HepG2 (cell line): Measurements from ENCODE around the gene GLYATL3. TPM values are rescaled to one million over a fixed set of nuclear protein-coding genes. Genes with fewer than 3 reads are reported as not detected.

Source experiments
- ATAC-seq: fragments of 200-7000 bp; cut with Tn5 transposase; 3 replicates; pipeline ENCODE4 v1.9.1; 2020; ENCODE audit warnings: mild to moderate bottlenecking, moderate library complexity
- BruUV-seq: library from RNA; stranded (reverse); fragments of 400-500 nt; replicated peaks from 2 replicates; lab custom pipeline; 2021; lab: Mats Ljungman, UMichigan
- CTCF ChIA-PET: fragments of 300-600 bp; formaldehyde crosslinking; extraction: SDS; loops from one replicate; lab custom pipeline; 2021; ENCODE audit warnings: low total read pairs, inconsistent platforms, low intra/inter-chr PET ratio; lab: Yijun Ruan, JAX
- POLR2A ChIA-PET: fragments of 350-600 bp; sonication (Branson Sonifier 250); formaldehyde crosslinking; loops from one replicate; lab custom pipeline; 2020; ENCODE audit warnings: antibody characterized with exemption, inconsistent platforms; lab: Yijun Ruan, JAX
- DNase-seq: peaks from one replicate; pipeline ENCODE4 v3.0.0-alpha.2; 2015; ENCODE audit warnings: low spot score
- FAIRE-seq: peaks from 3 replicates; lab custom pipeline; 2011; peaks lifted over from hg19 to GRCh38; lab: Jason Lieb, UNC
- H2AFZ ChIP-seq: one replicate; pipeline ENCODE4 v1.6.1; 2011; ENCODE audit warnings: low read length, inconsistent platforms
- H3K27ac ChIP-seq: fragments of 300-600 bp; 3 replicates; pipeline ENCODE4 v1.8.0; 2011; ENCODE audit warnings: mixed run types, mild to moderate bottlenecking, mixed read lengths, low read length, inconsistent platforms; ENCODE audit not compliant: insufficient read depth; ENCODE audit errors: extremely low read length
- H3K27me3 ChIP-seq, 2 experiments: fragments of 200-600 bp in 1 of 2; 2 replicates in 1 of 2; 3 replicates in 1 of 2; pipeline versions ENCODE4 v1.6.0 to v1.8.0; 2011; ENCODE audit warnings: low read length in 2 of 2, mild to moderate bottlenecking in 2 of 2, moderate library complexity in 2 of 2, inconsistent platforms in 1 of 2; ENCODE audit not compliant: insufficient read depth in 2 of 2, control insufficient read depth in 1 of 2
- H3K36me3 ChIP-seq, 2 experiments: fragments of 200-600 bp in 1 of 2; replicated peaks in 1 of 2; 2 replicates in 1 of 2; 3 replicates in 1 of 2; pipeline versions ENCODE4 v1.5.1 to v1.8.0; 2011; ENCODE audit warnings: low read length in 2 of 2, inconsistent platforms in 1 of 2; ENCODE audit not compliant: insufficient read depth in 2 of 2, control insufficient read depth in 1 of 2
- H3K4me1 ChIP-seq: 2 replicates; pipeline ENCODE4 v1.5.1; 2012; ENCODE audit warnings: low read length, inconsistent platforms; ENCODE audit not compliant: insufficient read depth
- H3K4me2 ChIP-seq: 2 replicates; pipeline ENCODE4 v1.6.0; 2011; ENCODE audit warnings: low read depth, low read length, inconsistent platforms
- H3K4me3 ChIP-seq, 3 experiments: fragments of 200-600 bp in 1 of 3; sonication (generic), shearing (Covaris generic) in 1 of 3; replicated peaks in 1 of 3; 2 replicates each; pipeline ENCODE4 v1.5.1; 2011 to 2016; ENCODE audit warnings: low read length in 3 of 3, inconsistent platforms in 2 of 3, low read depth in 2 of 3, mild to moderate bottlenecking in 2 of 3, control low read depth in 1 of 3, mixed read lengths in 1 of 3; ENCODE audit not compliant: insufficient read depth in 1 of 3
- H3K79me2 ChIP-seq: one replicate; pipeline ENCODE4 v1.6.1; 2011; ENCODE audit warnings: low read length, inconsistent platforms; ENCODE audit not compliant: insufficient read depth
- H3K9ac ChIP-seq: 2 replicates; pipeline ENCODE4 v1.6.0; 2011; ENCODE audit warnings: mild to moderate bottlenecking, low read depth, low read length, inconsistent platforms; ENCODE audit not compliant: insufficient read depth
- H3K9me3 ChIP-seq: 2 replicates; pipeline ENCODE4 v1.5.1; 2012; ENCODE audit warnings: mild to moderate bottlenecking, low read length
- H4K20me1 ChIP-seq: 2 replicates; pipeline ENCODE4 v1.6.0; 2011; ENCODE audit warnings: inconsistent platforms, mild to moderate bottlenecking, low read length, moderate library complexity; ENCODE audit not compliant: insufficient read depth
- HHEX ChIP-seq: IDR thresholded peaks from 2 replicates; pipeline ENCODE4 v1.6.1; 2016; ENCODE audit warnings: control low read depth
- HIVEP1 ChIP-seq: sonication (generic); formaldehyde crosslinking; IDR thresholded peaks from 2 replicates; pipeline ENCODE4 v1.4.0; 2020; ENCODE audit warnings: mild to moderate bottlenecking, missing genetic modification reagents
- PHB2 ChIP-seq: fragments of 450-650 bp; IDR thresholded peaks from 2 replicates; pipeline ENCODE4 v1.6.1; 2018; ENCODE audit not compliant: partially characterized antibody
- THAP11 ChIP-seq: IDR thresholded peaks from 2 replicates; pipeline ENCODE4 v1.6.1; 2016; ENCODE audit warnings: missing biosample characterization, missing genetic modification reagents
- ZBED4 ChIP-seq: sonication (generic); formaldehyde crosslinking; IDR thresholded peaks from 2 replicates; pipeline ENCODE4 v1.4.0; 2020; ENCODE audit warnings: missing genetic modification reagents, borderline replicate concordance
- ZBTB21 ChIP-seq: sonication (generic); formaldehyde crosslinking; IDR thresholded peaks from 2 replicates; pipeline ENCODE4 v1.4.0; 2020; ENCODE audit warnings: missing genetic modification reagents
- ZNF687 ChIP-seq: sonication (generic); formaldehyde crosslinking; IDR thresholded peaks from 2 replicates; pipeline ENCODE4 v1.5.1; 2020; ENCODE audit warnings: mild to moderate bottlenecking, missing genetic modification reagents, moderate library complexity
- WGBS: methylation state at CpG from one replicate; pipeline ENCODE4 v1.1.6; 2017; ENCODE audit warnings: low lambda C conversion rate; 5-methylcytosine and 5-hydroxymethylcytosine counted together
- in situ Hi-C: cut with HindIII; loops from 2 replicates; pipeline ENCODE4 v1.10.0; 2017; ENCODE audit warnings: low pct_unique_long_range_greater_than_20kb; ENCODE audit not compliant: extremely low pct_ligation_motif_present
- intact Hi-C: fragments of 100-400 bp; cut with micrococcal nuclease; formaldehyde crosslinking; loops from one replicate; pipeline ENCODE4 v1.10.0; 2022; ENCODE audit not compliant: unreplicated experiment
- polyA plus RNA-seq, 8 experiments: library from polyadenylated mRNA; depleted of rRNA in 3 of 8; stranded (reverse) in 7 of 8; unstranded in 1 of 8; fragments of >200 nt; fragmentation: Illumina TruSeq in 4 of 8; extraction: Trizol in 4 of 8; gene quantifications; 2 replicates each; pipeline versions ENCODE4 v1.2.1 to v1.2.3, GENCODE V29; 2011 to 2016; ENCODE audit warnings: low read depth in 4 of 8, missing spikeins in 1 of 8, mixed read lengths in 1 of 8; ENCODE audit not compliant: insufficient read depth in 1 of 8
- total RNA-seq, 5 experiments: library from RNA; depleted of rRNA; stranded (reverse); fragments of >200 nt; fragmentation: Illumina TruSeq; extraction: Trizol; gene quantifications; 2 replicates each; pipeline ENCODE4 v1.2.3, GENCODE V29; 2016; ENCODE audit warnings: low read depth in 1 of 5

GLYATL3 gene
- total and polyA plus RNA-seq, 2 of the 13 experiments (the other 11 are each of a cell fraction or from before 2014, with no cell fraction given), result 0.05 TPM; not detected in 1

- Histone ChIP-seq H3K27ac (no peak overlapping the region), H3K4me1 (peaks cover 59% of the 10 kb centered on the region), H3K27me3 (no peaks in the 10 kb centered on the region), H3K79me2 (no peaks in the 10 kb centered on the region), H3K4me2 (no peak overlapping the region), H3K9ac (no peak overlapping the region), H3K36me3 (no peaks in the 10 kb centered on the region), H4K20me1 (no peaks in the 10 kb centered on the region), H3K9me3 (no peaks in the 10 kb centered on the region), H3K4me3 (no peak overlapping the region), H2AFZ (peak overlapping the region; percentile 25)
- no TSS peak for BruUV-seq
- ATAC-seq, result no peak
- WGBS, result 94% methylated on average over 12 of the region's 12 CpGs
- POLR2A ChIA-PET, result no interaction called here
- in situ Hi-C loops (loop anchor here (5.0 kb wide), 1 partner anchor 81 kb away; no protein-coding TSS in a partner anchor), intact Hi-C loops (no loop called here)
- no peak for DNase-seq
- CTCF ChIA-PET, result no interaction called here
- TF ChIP-seq ZBTB21 (CRISPR knock-in tag) (no peak), ZBED4 (CRISPR knock-in tag) (no peak), HIVEP1 (0 out of 2 replicates have a peak, but pooled peaks have one; percentile 16), HHEX (no peak), ZNF687 (CRISPR knock-in tag) (peak; percentile 36), PHB2 (no peak), THAP11 (CRISPR knock-in tag) (no peak)
- no peak for FAIRE-seq
These were observed 26.9 kb downstream of the GLYATL3 start for GRCh38 chr6:49526598-49526997.
